Chondrocyte (in vitro differentiated cells): ENCODE results near the gene EPB41L3. TPM values are rescaled to one million over a fixed set of nuclear protein-coding genes. Genes with fewer than 3 reads are reported as not detected.

Experiments used
- DNase-seq: peaks from one replicate; pipeline ENCODE4 v3.0.0; 2021; ENCODE audit warnings: mixed read lengths, low spot score
- H3K27ac Mint-ChIP-seq: one replicate; pipeline ENCODE4 v1.8.0; 2021; ENCODE audit warnings: mild to moderate bottlenecking, moderate library complexity, mixed read lengths; ENCODE audit not compliant: unreplicated experiment
- H3K27me3 Mint-ChIP-seq: 2 replicates; pipeline ENCODE4 v1.8.0; 2021; ENCODE audit warnings: low read depth, mixed read lengths
- H3K36me3 Mint-ChIP-seq: 2 replicates; pipeline ENCODE4 v1.8.0; 2021; ENCODE audit warnings: low read depth, mixed read lengths
- H3K4me1 Mint-ChIP-seq: 2 replicates; pipeline ENCODE4 v1.8.0; 2021; ENCODE audit warnings: low read depth, mild to moderate bottlenecking, mixed read lengths
- H3K4me3 Mint-ChIP-seq: one replicate; pipeline ENCODE4 v1.8.0; 2021; ENCODE audit warnings: mild to moderate bottlenecking, moderate library complexity, mixed read lengths; ENCODE audit not compliant: unreplicated experiment
- H3K9me3 Mint-ChIP-seq: 2 replicates; pipeline ENCODE4 v1.8.0; 2021; ENCODE audit warnings: low read depth, mixed read lengths
- total RNA-seq: library from RNA; stranded (reverse); gene quantifications from 3 replicates; pipeline ENCODE4 v1.2.1, GENCODE V29; 2021
- TF ChIP-seq, protein P1 (sequence below): fragments of 200-600 bp; sonication (generic); IDR thresholded peaks from 2 replicates; pipeline ENCODE4 v1.5.0; 2021; ENCODE audit warnings: antibody characterized with exemption, mild to moderate bottlenecking, moderate library complexity

EPB41L3 gene
- total RNA-seq, 1 donor from 2014 or later = 61.1 TPM

DNA sequence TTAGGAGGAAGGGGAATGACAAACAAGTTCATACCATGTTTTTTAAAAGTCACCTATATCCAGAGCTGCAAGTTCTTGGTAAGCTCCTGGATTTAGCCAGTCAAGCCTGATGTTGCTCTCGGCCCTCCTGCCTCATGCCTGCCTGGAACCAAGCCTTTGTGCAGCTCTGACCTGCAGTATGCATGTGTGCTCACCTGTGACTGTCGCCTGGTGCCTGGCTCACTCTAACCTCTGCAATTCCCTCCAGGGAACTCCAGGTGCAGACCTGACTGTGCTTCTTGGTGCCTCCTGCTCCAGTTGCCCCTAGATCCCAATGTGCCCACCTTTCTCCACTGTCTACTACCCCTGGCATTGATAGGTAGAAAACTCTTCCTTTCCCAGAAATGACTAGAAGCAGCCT is 163.2 kb downstream of the EPB41L3 start:
- no peak overlapping the region for H3K4me3 Mint-ChIP-seq
- no peak overlapping the region for H3K27ac Mint-ChIP-seq
- no peaks in the 10 kb centered on the region for H3K27me3 Mint-ChIP-seq
- DNase-seq = peak; percentile 63
- no peaks in the 10 kb centered on the region for H3K4me1 Mint-ChIP-seq
- no peaks in the 10 kb centered on the region for H3K9me3 Mint-ChIP-seq
- no peaks in the 10 kb centered on the region for H3K36me3 Mint-ChIP-seq
- TF ChIP-seq, protein P1, sequence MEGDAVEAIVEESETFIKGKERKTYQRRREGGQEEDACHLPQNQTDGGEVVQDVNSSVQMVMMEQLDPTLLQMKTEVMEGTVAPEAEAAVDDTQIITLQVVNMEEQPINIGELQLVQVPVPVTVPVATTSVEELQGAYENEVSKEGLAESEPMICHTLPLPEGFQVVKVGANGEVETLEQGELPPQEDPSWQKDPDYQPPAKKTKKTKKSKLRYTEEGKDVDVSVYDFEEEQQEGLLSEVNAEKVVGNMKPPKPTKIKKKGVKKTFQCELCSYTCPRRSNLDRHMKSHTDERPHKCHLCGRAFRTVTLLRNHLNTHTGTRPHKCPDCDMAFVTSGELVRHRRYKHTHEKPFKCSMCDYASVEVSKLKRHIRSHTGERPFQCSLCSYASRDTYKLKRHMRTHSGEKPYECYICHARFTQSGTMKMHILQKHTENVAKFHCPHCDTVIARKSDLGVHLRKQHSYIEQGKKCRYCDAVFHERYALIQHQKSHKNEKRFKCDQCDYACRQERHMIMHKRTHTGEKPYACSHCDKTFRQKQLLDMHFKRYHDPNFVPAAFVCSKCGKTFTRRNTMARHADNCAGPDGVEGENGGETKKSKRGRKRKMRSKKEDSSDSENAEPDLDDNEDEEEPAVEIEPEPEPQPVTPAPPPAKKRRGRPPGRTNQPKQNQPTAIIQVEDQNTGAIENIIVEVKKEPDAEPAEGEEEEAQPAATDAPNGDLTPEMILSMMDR = no peak

DNA sequence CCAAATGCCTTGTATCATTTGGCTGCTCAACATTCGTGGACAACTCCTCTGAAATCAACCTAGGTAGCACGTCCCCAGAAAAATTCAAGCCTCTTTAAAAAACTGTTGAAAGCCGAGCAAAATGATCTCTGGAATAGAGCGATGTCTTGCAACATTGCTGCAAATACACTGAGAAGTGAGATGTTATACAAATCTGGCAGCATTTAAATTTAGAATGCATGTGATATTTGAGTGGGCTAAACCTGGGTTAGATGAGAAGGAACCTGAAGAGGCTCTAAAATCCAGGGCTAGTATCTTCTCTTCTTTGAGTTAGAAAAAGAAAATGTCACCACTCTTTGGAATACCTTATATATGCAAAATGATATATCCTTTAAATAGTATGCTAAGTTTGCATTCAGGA is 166.8 kb downstream of the EPB41L3 start:
- no peak overlapping the region for H3K27ac Mint-ChIP-seq
- H3K4me1 Mint-ChIP-seq = no peaks in the 10 kb centered on the region
- no peaks in the 10 kb centered on the region for H3K36me3 Mint-ChIP-seq
- no peak overlapping the region for H3K4me3 Mint-ChIP-seq
- H3K27me3 Mint-ChIP-seq = no peaks in the 10 kb centered on the region
- no peaks in the 10 kb centered on the region for H3K9me3 Mint-ChIP-seq
- DNase-seq = no peak
- TF ChIP-seq, protein P1 = no peak

DNA sequence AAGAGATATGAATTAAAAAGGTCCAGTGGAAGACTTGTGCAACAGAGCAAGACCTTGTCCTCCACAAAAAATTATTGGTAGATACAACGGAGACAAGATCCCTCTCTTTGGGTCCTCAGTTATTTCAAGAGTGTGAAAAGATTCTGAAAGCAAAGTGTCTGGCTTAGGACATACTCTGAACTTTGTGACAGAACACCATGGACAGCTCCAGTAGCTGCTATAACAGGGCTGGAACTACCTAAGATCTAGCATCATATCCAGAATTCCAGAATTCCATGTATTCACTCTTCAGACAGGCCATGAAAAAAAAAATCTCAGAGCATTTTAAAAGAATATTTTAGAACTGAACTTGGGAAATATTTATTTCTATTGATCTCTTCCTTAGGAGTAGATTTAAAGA is 173.5 kb downstream of the EPB41L3 start:
- TF ChIP-seq, protein P1 = no peak
- H3K4me3 Mint-ChIP-seq = no peak overlapping the region

DNA sequence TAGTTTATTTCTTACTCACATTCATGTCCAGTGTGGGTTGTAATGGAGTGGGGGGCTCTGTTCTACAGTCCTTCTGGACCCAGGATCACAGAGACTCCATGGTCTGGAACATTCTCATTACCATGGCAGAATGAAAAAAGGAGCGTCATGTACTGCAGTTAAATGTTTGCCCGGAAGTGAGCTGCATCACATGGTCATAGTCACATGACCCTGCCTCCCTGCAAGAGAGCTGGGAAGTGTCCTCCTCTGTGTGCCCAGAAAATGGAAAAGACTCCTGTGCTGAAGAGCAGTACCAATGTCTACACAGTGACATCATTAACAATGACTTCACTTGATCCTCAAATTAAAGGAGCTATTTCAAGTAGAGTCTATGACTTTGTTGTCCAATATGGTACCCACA is 174.3 kb downstream of the EPB41L3 start:
- Mint-ChIP-seq H3K9me3 (no peaks in the 10 kb centered on the region), H3K27me3 (peaks cover 18% of the 10 kb centered on the region), H3K27ac (no peak overlapping the region), H3K36me3 (no peaks in the 10 kb centered on the region), H3K4me1 (no peaks in the 10 kb centered on the region), H3K4me3 (no peak overlapping the region)
- no peak for DNase-seq
- TF ChIP-seq, protein P1 = no peak

More for the DNA sequence above, 173.5 kb downstream of the EPB41L3 start:
- Mint-ChIP-seq H3K27ac (no peak overlapping the region), H3K9me3 (no peaks in the 10 kb centered on the region), H3K27me3 (peaks cover 11% of the 10 kb centered on the region), H3K4me1 (no peaks in the 10 kb centered on the region), H3K36me3 (no peaks in the 10 kb centered on the region)
- DNase-seq = no peak

DNA sequence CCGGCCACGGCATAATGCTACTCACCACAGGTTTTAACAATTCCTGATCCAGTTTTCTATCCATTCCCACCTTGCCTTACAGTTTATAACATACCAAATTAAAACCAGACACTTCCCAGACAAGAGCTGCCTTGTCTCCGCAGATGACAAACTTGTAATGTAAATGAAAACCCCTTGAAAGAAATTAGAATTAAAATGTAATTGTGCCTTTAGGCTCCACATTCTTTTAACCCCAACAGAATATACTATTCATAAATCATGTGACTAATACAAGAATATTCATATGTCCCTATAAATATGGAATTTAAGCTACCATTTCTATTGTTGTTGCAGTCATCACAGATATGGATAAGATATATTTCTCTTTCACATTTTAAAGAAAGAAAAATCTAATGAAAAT is 178.4 kb downstream of the EPB41L3 start:
- Mint-ChIP-seq H3K27me3 (peaks cover 21% of the 10 kb centered on the region), H3K9me3 (peaks cover 2% of the 10 kb centered on the region), H3K36me3 (no peaks in the 10 kb centered on the region), H3K4me3 (no peak overlapping the region), H3K4me1 (no peaks in the 10 kb centered on the region), H3K27ac (no peak overlapping the region)
- TF ChIP-seq, protein P1 = no peak
- DNase-seq = no peak
